Upper lobe of right lung (tissue), 1 donor: ENCODE data around the gene RPS21. TPM values are rescaled to one million over a fixed set of nuclear protein-coding genes. Genes with fewer than 3 reads are reported as not detected.

Experiments used
- ATAC-seq: fragments of 200-7000 bp; cut with Tn5 transposase; one replicate; pipeline ENCODE4 v1.9.1; 2020; ENCODE audit warnings: mild to moderate bottlenecking, moderate library complexity
- DNase-seq: peaks from one replicate; pipeline ENCODE4 v3.0.0-alpha.2; 2020
- H3K27ac ChIP-seq: fragments of 200-600 bp; one replicate; pipeline ENCODE4 v1.8.0; 2022
- H3K27me3 ChIP-seq: fragments of 200-600 bp; one replicate; pipeline ENCODE4 v1.8.0; 2022; ENCODE audit warnings: mild to moderate bottlenecking
- H3K36me3 ChIP-seq: fragments of 200-600 bp; one replicate; pipeline ENCODE4 v1.8.0; 2022
- H3K4me1 ChIP-seq: fragments of 200-600 bp; one replicate; pipeline ENCODE4 v1.8.0; 2022
- H3K4me3 ChIP-seq: fragments of 200-600 bp; one replicate; pipeline ENCODE4 v1.8.0; 2022; ENCODE audit warnings: mild to moderate bottlenecking
- H3K9me3 ChIP-seq: fragments of 200-600 bp; one replicate; pipeline ENCODE4 v1.8.0; 2022
- intact Hi-C: fragments of 100-400 bp; cut with DNase I; formaldehyde crosslinking; loops from one replicate; pipeline ENCODE4 v1.11.0; 2022
- total RNA-seq: library from RNA; stranded (reverse); fragmentation: NEBNext Ultra II Directional; extraction: Animal tissue kit (Norgen Biotek cat#: 25700); gene quantifications from one replicate; pipeline ENCODE4 v1.2.1, GENCODE V29; 2021
- TF ChIP-seq, protein P1 (sequence below): fragments of 200-600 bp; IDR thresholded peaks from one replicate; pipeline ENCODE4 v1.8.0; 2022; ENCODE audit warnings: antibody characterized with exemption
- donor health status: DM: no; HTN: yes; CAD: no; lungs with severe emphysema.

RPS21 gene
- total RNA-seq, 1 donor from 2014 or later, result 1,050 TPM

DNA sequence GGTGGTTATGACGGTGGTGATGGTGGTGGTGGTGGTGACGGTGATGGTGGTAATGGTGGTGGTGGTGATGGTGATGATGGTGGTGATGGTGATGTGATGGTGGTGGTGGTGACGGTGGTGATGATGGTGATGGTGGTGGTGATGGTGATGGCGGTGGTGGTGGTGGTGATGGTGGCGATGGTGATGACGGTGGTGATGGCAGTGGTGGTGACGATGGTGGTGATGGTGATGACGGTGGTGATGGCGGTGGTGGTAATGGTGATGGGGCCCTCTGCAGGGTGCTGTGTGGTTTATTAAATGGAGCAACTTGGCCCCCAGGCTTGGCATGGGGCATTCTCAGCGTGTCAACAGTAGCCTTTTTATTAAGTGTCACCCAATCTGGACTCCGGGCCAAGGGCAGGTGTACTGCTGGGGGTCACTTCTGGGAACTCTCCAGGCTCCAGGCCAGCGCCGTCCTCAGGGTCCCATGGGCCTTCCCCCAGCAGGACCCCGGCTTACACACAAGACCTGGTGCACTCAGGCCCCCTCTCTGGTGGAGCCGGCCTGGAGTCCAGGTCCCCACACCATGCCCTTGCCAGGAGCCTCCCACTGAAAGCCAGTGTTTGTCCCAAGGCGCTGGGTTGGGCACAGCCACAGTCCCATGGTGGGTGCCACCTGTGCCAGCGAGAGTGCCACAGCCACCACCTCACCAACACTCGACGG lies 11.4 kb downstream of the RPS21 start:
- Histone ChIP-seq H3K9me3 (no peaks in the 10 kb centered on the region), H3K36me3 (no peaks in the 10 kb centered on the region), H3K4me1 (no peaks in the 10 kb centered on the region), H3K27me3 (no peaks in the 10 kb centered on the region), H3K4me3 (no peak overlapping the region), H3K27ac (no peak overlapping the region)
- DNase-seq, result no peak
- no peak for ATAC-seq
- TF ChIP-seq, protein P1, sequence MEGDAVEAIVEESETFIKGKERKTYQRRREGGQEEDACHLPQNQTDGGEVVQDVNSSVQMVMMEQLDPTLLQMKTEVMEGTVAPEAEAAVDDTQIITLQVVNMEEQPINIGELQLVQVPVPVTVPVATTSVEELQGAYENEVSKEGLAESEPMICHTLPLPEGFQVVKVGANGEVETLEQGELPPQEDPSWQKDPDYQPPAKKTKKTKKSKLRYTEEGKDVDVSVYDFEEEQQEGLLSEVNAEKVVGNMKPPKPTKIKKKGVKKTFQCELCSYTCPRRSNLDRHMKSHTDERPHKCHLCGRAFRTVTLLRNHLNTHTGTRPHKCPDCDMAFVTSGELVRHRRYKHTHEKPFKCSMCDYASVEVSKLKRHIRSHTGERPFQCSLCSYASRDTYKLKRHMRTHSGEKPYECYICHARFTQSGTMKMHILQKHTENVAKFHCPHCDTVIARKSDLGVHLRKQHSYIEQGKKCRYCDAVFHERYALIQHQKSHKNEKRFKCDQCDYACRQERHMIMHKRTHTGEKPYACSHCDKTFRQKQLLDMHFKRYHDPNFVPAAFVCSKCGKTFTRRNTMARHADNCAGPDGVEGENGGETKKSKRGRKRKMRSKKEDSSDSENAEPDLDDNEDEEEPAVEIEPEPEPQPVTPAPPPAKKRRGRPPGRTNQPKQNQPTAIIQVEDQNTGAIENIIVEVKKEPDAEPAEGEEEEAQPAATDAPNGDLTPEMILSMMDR, result no peak
- intact Hi-C loops, result no loop called here

DNA sequence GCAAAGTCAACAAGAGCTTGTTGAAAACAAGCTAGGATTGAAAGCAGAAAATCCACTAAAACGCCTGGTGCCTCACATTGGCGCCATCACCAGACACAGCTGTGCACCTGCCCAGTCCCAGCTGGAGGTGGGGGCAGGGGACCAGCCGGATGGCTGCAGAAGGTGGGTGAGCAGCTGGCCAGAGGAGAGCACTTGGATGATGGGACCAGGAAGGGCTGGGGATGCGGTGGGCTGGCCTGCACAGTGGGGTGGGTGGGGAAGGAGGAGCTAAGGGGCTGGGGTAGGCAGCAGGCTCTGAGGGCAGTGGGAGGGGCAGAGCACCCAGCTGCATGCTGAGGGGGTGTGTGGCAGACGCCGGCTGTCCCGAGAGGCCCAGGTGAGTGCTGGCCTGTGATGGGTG lies 13.1 kb downstream of the RPS21 start:
- Histone ChIP-seq H3K27ac (no peak overlapping the region), H3K4me1 (peaks cover 2% of the 10 kb centered on the region), H3K9me3 (no peaks in the 10 kb centered on the region), H3K4me3 (no peak overlapping the region), H3K27me3 (no peaks in the 10 kb centered on the region), H3K36me3 (no peaks in the 10 kb centered on the region)
- intact Hi-C loops, result no loop called here
- ATAC-seq, result no peak
- DNase-seq, result no peak
- TF ChIP-seq, protein P1, result no peak

DNA sequence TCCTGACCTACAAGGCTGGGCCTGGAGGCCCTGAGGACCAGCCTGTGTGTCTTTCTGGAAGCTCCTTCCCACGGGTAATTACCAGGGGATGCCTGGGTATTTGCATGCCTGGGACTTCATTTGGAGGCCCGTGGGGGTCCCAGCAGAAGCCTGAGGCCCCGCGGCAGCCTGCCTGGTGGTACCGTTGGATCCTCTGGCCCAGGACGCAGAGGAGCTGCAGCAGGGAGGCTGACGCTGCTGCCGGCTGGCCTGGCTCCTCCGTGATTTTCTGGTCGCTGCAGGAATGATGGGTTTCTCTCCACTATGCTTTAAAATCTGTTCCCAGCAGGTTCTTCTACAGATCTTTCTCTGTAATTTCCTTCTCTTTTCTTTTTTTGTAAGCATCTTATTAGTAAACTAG lies 13.6 kb downstream of the RPS21 start:
- Histone ChIP-seq H3K27me3 (no peaks in the 10 kb centered on the region), H3K4me1 (peaks cover 7% of the 10 kb centered on the region), H3K4me3 (no peak overlapping the region), H3K27ac (no peak overlapping the region), H3K36me3 (no peaks in the 10 kb centered on the region), H3K9me3 (no peaks in the 10 kb centered on the region)
- TF ChIP-seq, protein P1, result no peak
- intact Hi-C loops, result no loop called here
- DNase-seq (no peak), ATAC-seq (no peak)

DNA sequence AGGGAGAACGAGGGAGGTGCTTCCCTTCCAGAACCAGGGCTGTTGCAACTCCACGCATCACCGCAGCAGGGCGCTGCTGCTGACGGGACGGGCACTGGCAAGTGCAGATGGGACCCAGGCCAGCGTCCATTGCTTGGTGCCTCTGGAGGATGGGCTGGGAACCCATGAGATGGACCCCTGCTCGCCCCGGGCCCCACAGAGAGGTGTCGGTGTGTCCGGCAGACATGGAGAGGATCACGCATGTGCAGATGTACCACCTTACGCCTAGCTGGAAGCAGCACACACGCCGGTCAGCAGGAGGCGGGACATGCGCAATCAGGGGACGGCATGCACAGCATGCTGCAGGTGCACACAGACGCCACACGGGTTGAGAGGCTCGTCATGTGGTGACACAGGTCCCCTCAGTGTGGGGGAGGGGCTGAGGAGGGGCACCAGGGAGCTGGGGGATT lies 14.5 kb downstream of the RPS21 start:
- DNase-seq, result no peak
- Histone ChIP-seq H3K36me3 (no peaks in the 10 kb centered on the region), H3K27ac (no peak overlapping the region), H3K9me3 (no peaks in the 10 kb centered on the region), H3K27me3 (no peaks in the 10 kb centered on the region), H3K4me1 (peaks cover 16% of the 10 kb centered on the region), H3K4me3 (no peak overlapping the region)
- no peak for ATAC-seq
- TF ChIP-seq, protein P1, result no peak
- intact Hi-C loops, result no loop called here

DNA sequence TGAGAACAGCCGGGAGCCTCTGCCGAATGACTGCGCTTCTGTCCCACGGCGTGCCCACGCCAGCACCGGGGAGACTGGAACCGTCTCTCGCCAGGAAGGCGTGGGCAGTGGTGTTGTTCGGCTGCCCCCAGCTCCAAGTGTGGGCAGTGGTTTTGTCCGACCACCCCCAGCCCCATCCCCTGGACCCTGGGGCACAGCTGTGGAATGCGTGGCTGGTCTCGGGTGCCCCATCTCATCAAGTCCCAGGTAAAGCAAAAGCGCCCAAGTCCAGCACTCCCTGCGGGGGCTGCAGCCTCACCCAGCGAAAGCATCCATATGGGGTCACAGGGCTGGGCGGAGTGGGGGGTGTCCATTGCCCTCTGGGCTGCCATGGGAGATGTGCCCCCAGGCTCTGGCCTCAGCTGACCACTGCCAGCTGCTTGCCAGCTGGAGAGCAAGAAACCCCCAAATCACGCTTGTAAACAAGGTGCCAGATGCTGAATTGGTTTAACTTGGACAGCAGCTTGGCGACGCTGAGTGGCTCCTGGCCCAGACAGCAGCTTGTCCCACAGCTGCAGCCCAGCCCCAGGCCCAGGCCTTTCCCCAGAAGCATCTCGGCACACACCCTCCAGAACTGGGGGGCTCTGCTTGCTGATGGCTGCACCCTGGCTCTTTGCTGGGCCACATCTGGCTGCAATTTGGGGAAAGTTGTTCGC lies 15.7 kb downstream of the RPS21 start:
- no peak overlapping the region for H3K27ac ChIP-seq
- H3K27me3 ChIP-seq, result no peaks in the 10 kb centered on the region
- intact Hi-C loops, result no loop called here
- no peaks in the 10 kb centered on the region for H3K36me3 ChIP-seq
- H3K4me1 ChIP-seq, result peaks cover 21% of the 10 kb centered on the region
- DNase-seq (no peak), ATAC-seq (no peak)
- no peaks in the 10 kb centered on the region for H3K9me3 ChIP-seq
- H3K4me3 ChIP-seq, result no peak overlapping the region
- TF ChIP-seq, protein P1, result no peak
